Body of pancreas (tissue), 4 donors: ENCODE results near the gene FOXK2.

ENCODE experiments used
- CTCF ChIP-seq, 7 experiments: fragments of 450-650 bp in 4 of 7; fragments of 200-600 bp in 3 of 7; sonication (generic) in 3 of 7; IDR thresholded peaks; one replicate each; pipeline ENCODE4 v1.5.1; 2016 to 2019; ENCODE audit warnings: antibody characterized with exemption in 7 of 7
- POLR2A ChIP-seq, 3 donors: fragments of 450-650 bp; IDR thresholded peaks; one replicate each; pipeline ENCODE4 v1.6.1; 2016; ENCODE audit warnings: antibody characterized with exemption in 3 of 3, mild to moderate bottlenecking in 2 of 3

- no peak for TF ChIP-seq CTCF (IDR thresholded peaks at IDR 0.05)
- TF ChIP-seq POLR2A (IDR thresholded peaks at IDR 0.05): no peak
Observed at GRCh38 chr17:82605939-82606600, 86.5 kb downstream of the FOXK2 start.
